Esophagus squamous epithelium (tissue), 4 donors: ENCODE data around the gene C18orf32.

Source experiments
- POLR2A ChIP-seq, 4 donors: fragments of 450-650 bp; IDR thresholded peaks; one replicate each; pipeline ENCODE4 v1.6.1; 2017; ENCODE audit warnings: antibody characterized with exemption in 4 of 4, mild to moderate bottlenecking in 4 of 4, moderate library complexity in 3 of 4
- TF ChIP-seq, protein P1 (sequence below), 6 experiments: fragments of 450-650 bp in 4 of 6; fragments of 200-600 bp in 2 of 6; sonication (generic) in 2 of 6; IDR thresholded peaks; one replicate each; pipeline ENCODE4 v1.5.1; 2016 to 2019; ENCODE audit warnings: antibody characterized with exemption in 6 of 6, mild to moderate bottlenecking in 4 of 6, moderate library complexity in 4 of 6

DNA sequence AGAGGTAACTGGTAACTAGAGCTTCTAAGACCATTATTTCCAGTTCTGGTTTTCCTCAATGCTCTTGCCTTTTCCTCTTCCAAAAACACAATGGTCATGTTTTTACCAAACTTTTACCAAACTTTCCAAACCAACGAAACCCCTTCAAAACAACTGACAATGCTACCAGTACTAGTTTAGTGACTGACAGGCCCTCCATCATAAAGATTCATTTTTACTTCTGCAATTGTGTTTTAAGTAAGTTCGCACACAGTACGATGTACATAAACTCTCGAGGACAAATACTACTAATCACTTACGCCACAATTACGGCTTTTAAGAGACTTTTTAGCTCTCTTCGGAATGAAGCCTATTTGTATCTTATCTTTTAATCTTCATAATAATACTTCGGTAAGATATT lies 900 bp downstream of the C18orf32 start:
- TF ChIP-seq, protein P1, sequence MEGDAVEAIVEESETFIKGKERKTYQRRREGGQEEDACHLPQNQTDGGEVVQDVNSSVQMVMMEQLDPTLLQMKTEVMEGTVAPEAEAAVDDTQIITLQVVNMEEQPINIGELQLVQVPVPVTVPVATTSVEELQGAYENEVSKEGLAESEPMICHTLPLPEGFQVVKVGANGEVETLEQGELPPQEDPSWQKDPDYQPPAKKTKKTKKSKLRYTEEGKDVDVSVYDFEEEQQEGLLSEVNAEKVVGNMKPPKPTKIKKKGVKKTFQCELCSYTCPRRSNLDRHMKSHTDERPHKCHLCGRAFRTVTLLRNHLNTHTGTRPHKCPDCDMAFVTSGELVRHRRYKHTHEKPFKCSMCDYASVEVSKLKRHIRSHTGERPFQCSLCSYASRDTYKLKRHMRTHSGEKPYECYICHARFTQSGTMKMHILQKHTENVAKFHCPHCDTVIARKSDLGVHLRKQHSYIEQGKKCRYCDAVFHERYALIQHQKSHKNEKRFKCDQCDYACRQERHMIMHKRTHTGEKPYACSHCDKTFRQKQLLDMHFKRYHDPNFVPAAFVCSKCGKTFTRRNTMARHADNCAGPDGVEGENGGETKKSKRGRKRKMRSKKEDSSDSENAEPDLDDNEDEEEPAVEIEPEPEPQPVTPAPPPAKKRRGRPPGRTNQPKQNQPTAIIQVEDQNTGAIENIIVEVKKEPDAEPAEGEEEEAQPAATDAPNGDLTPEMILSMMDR (IDR thresholded peaks at IDR 0.05): no peak
- no peak for TF ChIP-seq POLR2A (IDR thresholded peaks at IDR 0.05)
